Smooth muscle cell (in vitro differentiated cells): ENCODE measurements around the gene MYO3B. TPM values are rescaled to one million over a fixed set of nuclear protein-coding genes. Genes with fewer than 3 reads are reported as not detected.

Source experiments
- DNase-seq: peaks from one replicate; lab custom pipeline; 2025; ENCODE audit not compliant: unreplicated experiment; lab: John Stamatoyannopoulos, UW
- H2AFZ ChIP-seq: fragments of 200-600 bp; sonication (generic); 2 replicates; pipeline ENCODE4 v1.6.0; 2016; ENCODE audit warnings: antibody characterized with exemption, low read depth, mild to moderate bottlenecking
- H3F3A ChIP-seq: fragments of 200-600 bp; sonication (generic); 2 replicates; pipeline ENCODE4 v1.6.0; 2017; ENCODE audit warnings: antibody characterized with exemption, low read depth
- H3K27ac ChIP-seq: fragments of 200-600 bp; sonication (generic); 2 replicates; pipeline ENCODE4 v1.5.1; 2016; ENCODE audit warnings: low read depth, mild to moderate bottlenecking
- H3K27me3 ChIP-seq: fragments of 200-600 bp; sonication (generic); 2 replicates; pipeline ENCODE4 v1.6.1; 2016; ENCODE audit warnings: low read depth, mild to moderate bottlenecking
- H3K36me3 ChIP-seq: fragments of 200-600 bp; sonication (generic); 2 replicates; pipeline ENCODE4 v1.5.1; 2016; ENCODE audit warnings: low read depth
- H3K4me1 ChIP-seq: fragments of 200-600 bp; sonication (generic); 2 replicates; pipeline ENCODE4 v1.5.1; 2016; ENCODE audit warnings: low read depth
- H3K4me2 ChIP-seq: fragments of 200-600 bp; sonication (generic); 2 replicates; pipeline ENCODE4 v1.6.0; 2016; ENCODE audit warnings: mild to moderate bottlenecking
- H3K4me3 ChIP-seq: fragments of 200-600 bp; sonication (generic); 2 replicates; pipeline ENCODE4 v1.5.1; 2016; ENCODE audit warnings: mild to moderate bottlenecking
- H3K79me2 ChIP-seq: fragments of 200-600 bp; sonication (generic); 2 replicates; pipeline ENCODE4 v1.6.0; 2016; ENCODE audit warnings: low read depth, mild to moderate bottlenecking
- H3K9ac ChIP-seq: fragments of 200-600 bp; sonication (generic); 2 replicates; pipeline ENCODE4 v1.6.0; 2016; ENCODE audit warnings: low read depth
- H3K9me3 ChIP-seq: fragments of 200-600 bp; sonication (generic); replicated peaks from 2 replicates; pipeline ENCODE4 v1.5.1; 2016; ENCODE audit warnings: low read depth
- H4K20me1 ChIP-seq: fragments of 200-600 bp; sonication (generic); 2 replicates; pipeline ENCODE4 v1.6.0; 2016; ENCODE audit warnings: low read depth
- CTCF ChIP-seq: fragments of 200-600 bp; sonication (generic); IDR thresholded peaks from 2 replicates; pipeline ENCODE4 v1.5.1; 2017; ENCODE audit warnings: borderline replicate concordance, mild to moderate bottlenecking, antibody characterized with exemption; ENCODE audit not compliant: insufficient read depth, poor library complexity, severe bottlenecking
- WGBS: methylation state at CpG from one replicate; pipeline ENCODE4 v1.1.7; 2016; ENCODE audit warnings: low lambda C conversion rate; 5-methylcytosine and 5-hydroxymethylcytosine counted together
- polyA plus RNA-seq: library from polyadenylated mRNA; unstranded; fragments of >200 nt; fragmentation: Nextera tagmentation; extraction: Ambion mirVana; gene quantifications from 2 replicates; pipeline ENCODE4 v1.2.1, GENCODE V29; 2016
- total RNA-seq: library from RNA; depleted of rRNA; stranded (reverse); fragments of >200 nt; gene quantifications from 2 replicates; pipeline ENCODE4 v1.2.3, GENCODE V29; 2014

Gene MYO3B
- total and polyA plus RNA-seq, 2 experiments from 2014 or later, result 0.47 to 3.1 TPM

GRCh38 chr2:170533156-170533555, 355.2 kb downstream of the MYO3B start:
- no peaks in the 10 kb centered on the region for H3K27me3 ChIP-seq
- peaks cover 9% of the 10 kb centered on the region for H3K4me1 ChIP-seq
- no peaks in the 10 kb centered on the region for H3K9me3 ChIP-seq
- H2AFZ ChIP-seq, result no peak overlapping the region
- no peak overlapping the region for H3K9ac ChIP-seq
- 89% methylated on average over 4 of the region's 4 CpGs for WGBS
- no peaks in the 10 kb centered on the region for H4K20me1 ChIP-seq
- H3F3A ChIP-seq, result no peaks in the 10 kb centered on the region
- no peak overlapping the region for H3K4me3 ChIP-seq
- DNase-seq, result no peak
- H3K4me2 ChIP-seq, result no peak overlapping the region
- no peak for TF ChIP-seq CTCF
- no peaks in the 10 kb centered on the region for H3K36me3 ChIP-seq
- H3K79me2 ChIP-seq, result no peaks in the 10 kb centered on the region
- no peak overlapping the region for H3K27ac ChIP-seq

- no peaks in the 10 kb centered on the region for H3K9me3 ChIP-seq
- no peak for DNase-seq
- no peaks in the 10 kb centered on the region for H3K79me2 ChIP-seq
- H2AFZ ChIP-seq, result no peak overlapping the region
- WGBS, result 92% methylated on average over 4 of the region's 4 CpGs
- no peak overlapping the region for H3K4me2 ChIP-seq
- H3K4me1 ChIP-seq, result peaks cover 2% of the 10 kb centered on the region
- no peaks in the 10 kb centered on the region for H3K27me3 ChIP-seq
- H3K27ac ChIP-seq, result no peak overlapping the region
- no peaks in the 10 kb centered on the region for H3F3A ChIP-seq
- no peaks in the 10 kb centered on the region for H3K36me3 ChIP-seq
- H3K9ac ChIP-seq, result no peak overlapping the region
- no peak overlapping the region for H3K4me3 ChIP-seq
- no peak for TF ChIP-seq CTCF
- no peaks in the 10 kb centered on the region for H4K20me1 ChIP-seq
These were observed 357.6 kb downstream of the MYO3B start for GRCh38 chr2:170535552-170535951.

- H3K9ac ChIP-seq, result no peak overlapping the region
- 95% methylated on average over 3 of the region's 3 CpGs for WGBS
- no peak for DNase-seq
- no peaks in the 10 kb centered on the region for H3K27me3 ChIP-seq
- no peaks in the 10 kb centered on the region for H3K9me3 ChIP-seq
- no peak overlapping the region for H3K4me3 ChIP-seq
- no peaks in the 10 kb centered on the region for H3K36me3 ChIP-seq
- no peak overlapping the region for H2AFZ ChIP-seq
- no peaks in the 10 kb centered on the region for H3F3A ChIP-seq
- H3K79me2 ChIP-seq, result no peaks in the 10 kb centered on the region
- H3K27ac ChIP-seq, result no peak overlapping the region
- no peak for TF ChIP-seq CTCF
- no peaks in the 10 kb centered on the region for H4K20me1 ChIP-seq
- H3K4me1 ChIP-seq, result no peaks in the 10 kb centered on the region
- H3K4me2 ChIP-seq, result no peak overlapping the region
These were observed 366.9 kb downstream of the MYO3B start for GRCh38 chr2:170544817-170545216.

- Histone ChIP-seq H3F3A (no peaks in the 10 kb centered on the region), H2AFZ (no peak overlapping the region), H3K36me3 (no peaks in the 10 kb centered on the region), H3K27me3 (no peaks in the 10 kb centered on the region), H3K4me3 (no peak overlapping the region), H3K9ac (no peak overlapping the region), H4K20me1 (no peaks in the 10 kb centered on the region), H3K9me3 (no peaks in the 10 kb centered on the region), H3K79me2 (no peaks in the 10 kb centered on the region), H3K4me1 (no peaks in the 10 kb centered on the region), H3K4me2 (no peak overlapping the region), H3K27ac (no peak overlapping the region)
- no peak for TF ChIP-seq CTCF
- 92% methylated on average over 2 of the region's 2 CpGs for WGBS
- no peak for DNase-seq
These were observed 370.4 kb downstream of the MYO3B start for GRCh38 chr2:170548304-170548703.
